Fibroblast of skin of back (primary cell): ENCODE results near the gene TRAF3.

Source experiments
- DNase-seq: peaks from one replicate; pipeline ENCODE4 v3.0.0-alpha.2; 2013

The TRAF3 gene

GRCh38 chr14:102941419-102942011 is 164.3 kb downstream of the TRAF3 start:
- no peak for DNase-seq

- DNase-seq: no peak
These were observed 164.8 kb downstream of the TRAF3 start for GRCh38 chr14:102942069-102942468.

- DNase-seq: no peak
These were observed 166.2 kb downstream of the TRAF3 start for GRCh38 chr14:102943454-102943853.

- no peak for DNase-seq
These were observed 166.7 kb downstream of the TRAF3 start for GRCh38 chr14:102943979-102944378.

GRCh38 chr14:102944448-102945330 is 167.4 kb downstream of the TRAF3 start:
- no peak for DNase-seq

GRCh38 chr14:102945346-102946130 is 168.3 kb downstream of the TRAF3 start:
- peak; percentile 58 for DNase-seq

- no peak for DNase-seq
These were observed 170.3 kb downstream of the TRAF3 start for GRCh38 chr14:102947321-102948103.

GRCh38 chr14:102948698-102949061 is 171.4 kb downstream of the TRAF3 start:
- no peak for DNase-seq

GRCh38 chr14:102949062-102949800 is 172.0 kb downstream of the TRAF3 start:
- DNase-seq: peak; percentile 85

- peak; percentile 36 for DNase-seq
These were observed 172.7 kb downstream of the TRAF3 start for GRCh38 chr14:102949801-102950451.

GRCh38 chr14:102951034-102951433 is 173.8 kb downstream of the TRAF3 start:
- DNase-seq: no peak

- DNase-seq: peak; percentile 87
These were observed 174.6 kb downstream of the TRAF3 start for GRCh38 chr14:102951799-102952198.

- DNase-seq: no peak
These were observed 175.0 kb downstream of the TRAF3 start for GRCh38 chr14:102952276-102952675.

- no peak for DNase-seq
These were observed 175.9 kb downstream of the TRAF3 start for GRCh38 chr14:102953100-102953499.

GRCh38 chr14:102954081-102954789 is 177.0 kb downstream of the TRAF3 start:
- DNase-seq: no peak

- DNase-seq: no peak
These were observed 178.6 kb downstream of the TRAF3 start for GRCh38 chr14:102955636-102956408.

GRCh38 chr14:102957222-102957621 is 180.0 kb downstream of the TRAF3 start:
- DNase-seq: no peak

GRCh38 chr14:102958461-102958860 is 181.2 kb downstream of the TRAF3 start:
- no peak for DNase-seq
